Tibial artery (tissue), 4 donors: Measurements from ENCODE around the gene DOCK10.

Experiments
- DNase-seq, 2 donors: peaks; one replicate each; pipeline ENCODE4 v3.0.0-alpha.2; 2019
- H3K27ac ChIP-seq, 2 donors: fragments of 200-600 bp; sonication (generic) in 1 of 2; 1 replicate in 1 of 2; 2 replicates in 1 of 2; pipeline ENCODE4 v1.5.1; 2018 to 2019; ENCODE audit warnings: mild to moderate bottlenecking in 1 of 2
- H3K27me3 ChIP-seq, 2 donors: fragments of 200-600 bp; sonication (generic) in 1 of 2; one replicate each; pipeline versions ENCODE4 v1.5.1 to v1.6.0; 2016 to 2019
- H3K36me3 ChIP-seq, 3 donors: fragments of 200-600 bp; sonication (generic) in 2 of 3; one replicate each; pipeline ENCODE4 v1.5.1; 2016 to 2019; ENCODE audit warnings: mild to moderate bottlenecking in 2 of 3
- H3K4me1 ChIP-seq, 4 donors: fragments of 200-600 bp; sonication (generic) in 2 of 4; 1 replicate in 3 of 4; 2 replicates in 1 of 4; pipeline ENCODE4 v1.5.1; 2016 to 2019
- H3K4me3 ChIP-seq, 2 donors: fragments of 200-600 bp; sonication (generic) in 1 of 2; 1 replicate in 1 of 2; 2 replicates in 1 of 2; pipeline ENCODE4 v1.5.1; 2018 to 2019; ENCODE audit warnings: mild to moderate bottlenecking in 2 of 2
- H3K9me3 ChIP-seq, 3 donors: fragments of 200-600 bp; sonication (generic) in 1 of 3; one replicate each; pipeline ENCODE4 v1.5.1; 2016 to 2019
- CTCF ChIP-seq, 2 experiments: fragments of 200-600 bp in 1 of 2; fragments of 450-650 bp in 1 of 2; IDR thresholded peaks; one replicate each; pipeline ENCODE4 v1.5.1; 2017 to 2019; ENCODE audit warnings: antibody characterized with exemption in 2 of 2, mild to moderate bottlenecking in 1 of 2, moderate library complexity in 1 of 2
- intact Hi-C: fragments of 100-400 bp; cut with DNase I; formaldehyde crosslinking; loops from one replicate; pipeline ENCODE4 v1.15.0; 2023; ENCODE audit warnings: low total_unique reads

DOCK10 gene

GRCh38 chr2:224999321-224999720 is 42.9 kb downstream of the DOCK10 start:
- no peaks in the 10 kb centered on the region for H3K27me3 ChIP-seq
- intact Hi-C loops: no loop called here
- no peaks in the 10 kb centered on the region for H3K36me3 ChIP-seq
- no peak for TF ChIP-seq CTCF (IDR thresholded peaks at IDR 0.05)
- H3K4me1 ChIP-seq: peaks cover 0 to 4% (median 3%) of the 10 kb centered on the region in 4 donors
- H3K4me3 ChIP-seq: no peak overlapping the region
- no peaks in the 10 kb centered on the region for H3K9me3 ChIP-seq
- DNase-seq: no peak
- peak overlapping the region in 1 of 2 donors; percentile 62 for H3K27ac ChIP-seq

- DNase-seq: no peak
- no peaks in the 10 kb centered on the region for H3K36me3 ChIP-seq
- no peaks in the 10 kb centered on the region for H3K27me3 ChIP-seq
- peaks cover 0 to 4% (median 3%) of the 10 kb centered on the region in 4 donors for H3K4me1 ChIP-seq
- TF ChIP-seq CTCF (IDR thresholded peaks at IDR 0.05): no peak
- peak overlapping the region; percentile 16 to 62 for H3K27ac ChIP-seq
- intact Hi-C loops: no loop called here
- H3K9me3 ChIP-seq: no peaks in the 10 kb centered on the region
- peak overlapping the region in 1 of 2 donors; percentile 3 for H3K4me3 ChIP-seq
Measured at GRCh38 chr2:224997802-224998201, 44.5 kb downstream of the DOCK10 start.

GRCh38 chr2:224995419-224995818 is 46.8 kb downstream of the DOCK10 start:
- intact Hi-C loops: no loop called here
- Histone ChIP-seq H3K9me3 (no peaks in the 10 kb centered on the region), H3K4me3 (no peak overlapping the region), H3K27ac (no peak overlapping the region), H3K36me3 (no peaks in the 10 kb centered on the region), H3K4me1 (peaks cover 0 to 4% (median 2%) of the 10 kb centered on the region in 4 donors), H3K27me3 (no peaks in the 10 kb centered on the region)
- TF ChIP-seq CTCF (IDR thresholded peaks at IDR 0.05): no peak
- no peak for DNase-seq

DNA sequence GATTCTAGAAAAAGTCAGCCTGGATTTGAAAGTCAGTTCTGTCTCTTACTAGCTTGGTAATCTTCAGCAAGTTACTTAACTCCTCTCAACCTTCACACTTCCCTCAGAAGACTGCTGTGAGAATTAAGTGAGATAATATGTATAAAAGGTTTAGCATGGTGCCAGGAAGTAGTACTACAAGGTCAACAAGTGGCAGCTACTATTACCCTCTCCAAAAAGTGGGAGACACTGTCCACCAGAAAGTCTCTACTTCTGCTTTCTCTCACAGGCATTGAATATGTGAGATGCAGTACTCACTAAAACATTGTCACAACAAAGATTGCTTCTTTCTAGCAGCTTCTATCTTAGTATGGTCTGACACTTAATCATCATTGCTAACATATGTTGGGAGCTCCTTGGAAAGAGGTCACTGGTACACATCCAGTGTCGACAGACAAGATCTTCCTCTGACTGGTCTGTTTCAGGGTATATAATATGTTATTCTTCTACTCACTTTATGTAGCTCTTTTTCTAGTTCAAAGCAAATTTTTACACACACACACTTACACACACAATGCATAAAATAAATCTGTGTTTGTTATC is 47.9 kb downstream of the DOCK10 start:
- DNase-seq: no peak
- intact Hi-C loops: no loop called here
- Histone ChIP-seq H3K36me3 (no peaks in the 10 kb centered on the region), H3K9me3 (no peaks in the 10 kb centered on the region), H3K4me1 (peaks cover 0 to 3% (median 0%) of the 10 kb centered on the region in 4 donors), H3K4me3 (no peak overlapping the region), H3K27ac (no peak overlapping the region), H3K27me3 (no peaks in the 10 kb centered on the region)
- no peak for TF ChIP-seq CTCF (IDR thresholded peaks at IDR 0.05)

- Histone ChIP-seq H3K4me3 (no peak overlapping the region), H3K36me3 (no peaks in the 10 kb centered on the region), H3K27ac (no peak overlapping the region), H3K4me1 (no peaks in the 10 kb centered on the region), H3K27me3 (no peaks in the 10 kb centered on the region), H3K9me3 (no peaks in the 10 kb centered on the region)
- intact Hi-C loops: no loop called here
- no peak for DNase-seq
- TF ChIP-seq CTCF (IDR thresholded peaks at IDR 0.05): no peak
Measured at GRCh38 chr2:224990710-224991109, 51.6 kb downstream of the DOCK10 start.

DNA sequence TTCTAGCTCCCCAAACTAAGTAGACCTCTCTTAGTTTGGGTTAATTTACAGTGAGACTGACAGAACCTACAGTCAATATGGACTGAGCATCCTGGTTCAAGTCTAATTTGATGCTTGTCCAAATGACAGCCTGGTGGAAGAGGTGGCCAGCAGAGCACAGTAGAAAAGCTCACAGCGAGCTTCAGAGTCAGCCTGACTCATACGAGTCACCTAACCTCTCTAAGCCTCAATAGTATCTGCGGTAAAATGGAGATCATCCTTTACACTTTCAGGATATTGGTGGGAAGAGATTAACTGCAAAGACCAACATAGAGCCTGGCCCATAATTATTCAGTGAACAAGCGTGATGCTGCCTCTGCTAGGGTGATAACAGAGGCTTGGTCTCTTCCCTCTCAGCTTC is 54.5 kb downstream of the DOCK10 start:
- Histone ChIP-seq H3K36me3 (no peaks in the 10 kb centered on the region), H3K27ac (no peak overlapping the region), H3K27me3 (no peaks in the 10 kb centered on the region), H3K4me1 (peaks cover 0 to 11% (median 2%) of the 10 kb centered on the region in 4 donors), H3K4me3 (no peak overlapping the region), H3K9me3 (no peaks in the 10 kb centered on the region)
- intact Hi-C loops: loop anchor here (10.0 kb wide), 1 partner anchor 93 kb away; no protein-coding TSS in a partner anchor
- no peak for DNase-seq
- TF ChIP-seq CTCF (IDR thresholded peaks at IDR 0.05): no peak
